Measurements from ENCODE around the gene AMACR. TPM values are rescaled to one million over a fixed set of nuclear protein-coding genes. Genes with fewer than 3 reads are reported as not detected.

Gene AMACR
- total and polyA plus RNA-seq, 2 of the 8 experiments (the other 6 are each of a cell fraction or from before 2014, with no cell fraction given): 9.1 to 12.6 TPM

DNA sequence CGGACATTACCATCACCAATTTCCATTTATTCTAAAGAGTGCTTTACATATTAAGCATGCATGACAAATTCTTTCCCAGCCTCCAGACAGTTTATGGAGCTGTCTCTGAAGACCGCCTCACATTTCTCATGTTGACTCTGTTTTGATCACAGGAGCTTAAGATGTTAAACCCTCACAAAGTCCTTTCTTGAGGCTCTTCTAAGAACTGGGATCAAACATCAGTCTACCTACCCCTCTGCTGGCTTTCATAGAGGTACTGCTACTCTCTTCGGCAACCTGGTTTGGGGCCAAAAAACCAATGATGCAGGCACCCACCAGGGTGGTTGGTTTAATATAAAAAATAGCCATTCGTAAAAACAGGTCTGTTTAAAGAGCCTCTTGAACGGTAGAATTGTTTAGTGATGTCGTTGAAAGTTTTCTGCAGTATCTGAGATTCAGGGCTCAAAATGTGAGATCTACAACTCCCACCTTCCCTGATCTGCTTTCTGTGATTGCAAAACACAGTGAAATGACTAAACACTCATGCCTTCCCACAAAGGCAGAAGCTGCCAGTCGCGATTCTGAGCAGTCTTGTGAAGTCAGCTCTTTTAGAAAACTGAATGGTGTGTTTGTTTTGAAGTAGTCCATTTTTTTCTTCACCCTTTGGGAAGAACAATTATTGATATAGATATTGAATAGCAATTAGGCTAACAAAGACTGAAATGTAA, 68.1 kb downstream of the AMACR start:
- H3K4me3 ChIP-seq (ENCODE audit: extremely low read depth in 1 of 4, insufficient read depth in 2 of 4, low read depth in 3 of 4, low read length in 4 of 4): no peak overlapping the region

More for the DNA sequence above, 68.1 kb downstream of the AMACR start:
- Histone ChIP-seq H2BK120ac (replicated peaks; ENCODE audit: low read depth, low read length) (no peak overlapping the region), H3K14ac (ENCODE audit: insufficient read length) (no peak overlapping the region), H3K56ac (replicated peaks; ENCODE audit: insufficient read length, low read depth, low read length) (no peak overlapping the region), H3K23me2 (ENCODE audit: low read depth, low read length) (peaks cover 7% of the 10 kb centered on the region), H3K27ac (ENCODE audit: low read depth, low read length) (no peak overlapping the region), H3K18ac (ENCODE audit: extremely low read depth, low read length) (no peak overlapping the region), H2BK15ac (ENCODE audit: low read length) (no peak overlapping the region), H3K4ac (replicated peaks; ENCODE audit: insufficient read length, low read depth, low read length) (no peak overlapping the region), H2BK5ac (ENCODE audit: low read depth, low read length) (no peak overlapping the region), H3K9ac (replicated peaks in 1 of 4; ENCODE audit: extremely low read depth in 1 of 4, low read depth in 3 of 4, low read length in 3 of 4) (no peak overlapping the region), H3K79me2 (ENCODE audit: control insufficient read depth in 1 of 2, insufficient read depth in 2 of 2, low read length in 2 of 2) (no peaks in the 10 kb centered on the region), H2AK5ac (ENCODE audit: low read depth, low read length) (no peak overlapping the region), H2BK12ac (ENCODE audit: low read depth, low read length) (no peak overlapping the region), H3K4me1 (replicated peaks in 1 of 4; ENCODE audit: control insufficient read depth in 3 of 4, insufficient read depth in 4 of 4, low read length in 3 of 4) (peaks cover 0 to 6% (median 3%) of the 10 kb centered on the region in 4 experiments; a peak in 3 of 7 replicates), H4K91ac (replicated peaks; ENCODE audit: insufficient read length, low read length) (no peak overlapping the region), H3K23ac (ENCODE audit: insufficient read length) (no peak overlapping the region), H3K4me2 (ENCODE audit: insufficient read depth in 1 of 2, low read depth in 2 of 2, low read length in 2 of 2) (no peak overlapping the region), H3K27me3 (replicated peaks in 1 of 4; ENCODE audit: control insufficient read depth in 3 of 4, extremely low read depth in 1 of 4, insufficient read depth in 3 of 4, low read length in 3 of 4) (peaks cover 0 to 17% (median 13%) of the 10 kb centered on the region in 4 experiments; a peak in 5 of 7 replicates), H3K36me3 (ENCODE audit: control insufficient read depth in 2 of 4, insufficient read depth in 4 of 4, low read length in 3 of 4) (no peaks in the 10 kb centered on the region), H4K5ac (ENCODE audit: insufficient read length, low read depth, low read length) (no peak overlapping the region), H4K20me1 (replicated peaks in 1 of 2; ENCODE audit: control insufficient read depth in 1 of 2, insufficient read depth in 2 of 2, low read length in 2 of 2) (no peaks in the 10 kb centered on the region), H2AFZ (ENCODE audit: low read length) (no peak overlapping the region), H3K9me3 (ENCODE audit: insufficient read depth in 2 of 2, low read depth in 1 of 2, low read length in 1 of 2) (no peaks in the 10 kb centered on the region), H2BK20ac (ENCODE audit: low read length) (no peak overlapping the region), H4K8ac (ENCODE audit: extremely low read depth, insufficient read depth, low read length) (no peak overlapping the region), H3K79me1 (ENCODE audit: low read depth, low read length) (no peaks in the 10 kb centered on the region)
- FAIRE-seq (no peak), DNase-seq (ENCODE audit: low read depth in 1 of 2, low spot score in 2 of 2) (no peak)
- TF ChIP-seq CHD1 (IDR thresholded peaks at IDR 0.05; ENCODE audit: low read depth, low read length) (no peak), SIX5 (IDR thresholded peaks at IDR 0.05; ENCODE audit: low read depth, low read length) (no peak), BRCA1 (IDR thresholded peaks at IDR 0.05; ENCODE audit: low read depth, low read length) (no peak), SIN3A (conservative IDR thresholded peaks at IDR 0.05 in 1 of 2, IDR thresholded peaks at IDR 0.05 in 1 of 2; ENCODE audit: low read depth in 1 of 2, low read length in 2 of 2) (no peak), SUZ12 (IDR thresholded peaks at IDR 0.05; ENCODE audit: low read length) (no peak), PHF8 (conservative IDR thresholded peaks at IDR 0.05; ENCODE audit: low read depth, low read length) (no peak), SP1 (IDR thresholded peaks at IDR 0.05; ENCODE audit: low read depth, low read length) (no peak)
- 93% methylated on average over 8 of the region's 8 CpGs; no CpG with 5 or more reads in 1 of the 2 experiments for WGBS, 2 experiments (ENCODE audit: extremely low coverage in 1 of 2, insufficient coverage in 1 of 2, insufficient read length in 1 of 2, insufficient replicate concordance in 2 of 2, low coverage in 1 of 2, low lambda C conversion rate in 2 of 2, missing lambda C conversion rate in 1 of 2)
- ChIA-PET CTCF (ENCODE audit: partially characterized antibody) (interaction anchor here (0.5 to 1.3 kb wide), 6 partner anchors 22 to 146 kb away, joined by 3 to 7 read pairs (median 4); no protein-coding TSS in a partner anchor), POLR2A (ENCODE audit: partially characterized antibody) (interaction anchor here (0.9 kb wide), 1 partner anchor 476 kb away, joined by 3 read pairs; no protein-coding TSS in a partner anchor)

All from H1 (cell line).